ENCODE results near the gene DSTYK. TPM values are rescaled to one million over a fixed set of nuclear protein-coding genes. Genes with fewer than 3 reads are reported as not detected.

DSTYK gene
- total and polyA plus RNA-seq, 11 donors, result 3.2 to 10.1 (median 6.3) TPM

GRCh38 chr1:205216588-205216987 lies 5.1 kb upstream of the DSTYK start:
- Histone ChIP-seq H3K4me3 (no peak overlapping the region), H3K27ac (no peak overlapping the region), H3K36me3 (no peaks in the 10 kb centered on the region), H3K27me3 (peaks cover 0 to 7% (median 0%) of the 10 kb centered on the region in 9 donors), H3K4me1 (peaks cover 0 to 26% (median 0%) of the 10 kb centered on the region in 12 donors), H3K9me3 (no peaks in the 10 kb centered on the region)
- intact Hi-C loops (cut with DNase I), result no loop called here
- TF ChIP-seq CTCF (IDR thresholded peaks at IDR 0.05), result no peak
- TF ChIP-seq POLR2A (IDR thresholded peaks at IDR 0.05), result no peak
- ATAC-seq (no peak), DNase-seq (no peak)
- WGBS, 4 donors, result 85 to 90% (median 88%) methylated on average over 4 of the region's 4 CpGs

- TF ChIP-seq CTCF (IDR thresholded peaks at IDR 0.05) (no peak), POLR2A (IDR thresholded peaks at IDR 0.05) (no peak)
- ATAC-seq, result no peak
- Histone ChIP-seq H3K27ac (peak overlapping the region in 1 of 12 donors; percentile 34), H3K4me1 (peaks cover 0 to 34% (median 8%) of the 10 kb centered on the region in 12 donors), H3K4me3 (no peak overlapping the region), H3K27me3 (peaks cover 0 to 7% (median 0%) of the 10 kb centered on the region in 9 donors), H3K9me3 (no peaks in the 10 kb centered on the region), H3K36me3 (no peaks in the 10 kb centered on the region)
- 46 to 61% (median 53%) methylated on average over 1 of the region's 1 CpG for WGBS, 4 donors
- DNase-seq, result no peak
- intact Hi-C loops (cut with DNase I), result no loop called here
Observed at GRCh38 chr1:205214756-205215155, 3.3 kb upstream of the DSTYK start.

GRCh38 chr1:205211839-205212536 lies 486 bp upstream of the DSTYK start:
- Histone ChIP-seq H3K36me3 (no peaks in the 10 kb centered on the region), H3K27ac (peak overlapping the region; percentile 60 to 97 (median 90)), H3K4me1 (peaks cover 0 to 37% (median 11%) of the 10 kb centered on the region in 12 donors), H3K9me3 (no peaks in the 10 kb centered on the region), H3K4me3 (peak overlapping the region; percentile 67 to 99 (median 90)), H3K27me3 (peaks cover 0 to 3% (median 0%) of the 10 kb centered on the region in 9 donors)
- TF ChIP-seq CTCF (IDR thresholded peaks at IDR 0.05) (no peak), POLR2A (IDR thresholded peaks at IDR 0.05) (no peak)
- ATAC-seq (peak in 3 of 4 donors; percentile 1 to 21 (median 12)), DNase-seq (no peak)
- 43 to 50% (median 46%) methylated on average over 13 of the region's 13 CpGs for WGBS, 4 donors
- intact Hi-C loops (cut with DNase I), result loop anchor here in 2 of 10 donors (2.0 kb wide), 1 partner anchor 89 kb away; no protein-coding TSS in a partner anchor

- Histone ChIP-seq H3K4me1 (peaks cover 0 to 37% (median 11%) of the 10 kb centered on the region in 12 donors), H3K9me3 (no peaks in the 10 kb centered on the region), H3K27ac (peak overlapping the region; percentile 60 to 97 (median 90)), H3K4me3 (peak overlapping the region; percentile 67 to 99 (median 90)), H3K27me3 (no peaks in the 10 kb centered on the region), H3K36me3 (no peaks in the 10 kb centered on the region)
- WGBS, 4 donors, result 0 to 1% (median 1%) methylated on average over 23 to 31 of the region's 31 CpGs
- peak in 2 of 5 donors; percentile 32 to 43 for DNase-seq
- TF ChIP-seq POLR2A (IDR thresholded peaks at IDR 0.05), result no peak
- no peak for TF ChIP-seq CTCF (IDR thresholded peaks at IDR 0.05)
- intact Hi-C loops (cut with DNase I), result loop anchor here in 1 of 10 donors (2.0 kb wide), 1 partner anchor 88 kb away; no protein-coding TSS in a partner anchor
- ATAC-seq, result peak in 3 of 4 donors; percentile 21 to 28 (median 27)
Observed at GRCh38 chr1:205210756-205211168, 740 bp downstream of the DSTYK start.

Data from heart left ventricle (tissue), 16 donors.